ENCODE data around the gene TAS2R41.
"Not testable (repeated sequence)": the region's sequence is repeated elsewhere in the genome, so short reads cannot be mapped to it uniquely, and the experiment has no call there.

TAS2R41 gene

GRCh38 chr7:143463957-143464356 is 13.7 kb upstream of the TAS2R41 start:
- no peak for TF ChIP-seq GATA1 (IDR thresholded peaks at IDR 0.05; ENCODE audit: low read depth, low read length)
- TF ChIP-seq POLR2A (IDR thresholded peaks at IDR 0.05; ENCODE audit: low read length) = no peak
- no peak for DNase-seq

GRCh38 chr7:143467724-143468123 is 9.9 kb upstream of the TAS2R41 start:
- no peak for DNase-seq
- TF ChIP-seq POLR2A (IDR thresholded peaks at IDR 0.05; ENCODE audit: low read length) (no peak), GATA1 (IDR thresholded peaks at IDR 0.05; ENCODE audit: low read depth, low read length) (no peak)

DNA sequence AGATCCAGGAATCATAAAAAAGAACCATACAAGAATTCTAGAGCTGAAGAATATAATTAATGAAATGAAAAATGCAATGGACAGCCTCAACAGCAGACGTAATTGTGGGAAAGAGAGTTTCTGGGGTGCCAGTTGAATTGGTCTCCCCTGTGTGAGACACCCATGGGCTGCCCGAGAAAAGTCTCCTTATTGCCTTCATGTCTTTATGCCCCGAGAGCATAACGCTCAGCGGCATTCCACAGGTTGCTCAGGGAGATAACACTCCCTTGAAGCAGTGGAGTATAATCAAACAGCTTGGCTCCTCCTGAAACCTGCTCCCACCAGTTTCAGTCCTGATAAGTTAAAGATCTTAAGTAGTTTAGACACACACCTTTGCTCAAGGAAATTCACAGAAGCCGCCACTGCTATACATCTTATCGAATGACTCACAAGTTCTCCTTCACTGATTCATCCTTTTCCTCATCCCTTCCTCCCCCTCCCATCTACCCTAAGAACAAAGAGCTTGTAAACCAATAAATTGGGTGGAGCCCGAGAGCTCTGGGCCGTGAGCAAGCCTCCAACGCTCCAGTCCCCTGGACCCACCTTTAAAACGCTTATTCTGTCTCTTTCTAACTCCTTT is 5.5 kb upstream of the TAS2R41 start:
- DNase-seq = not testable (repeated sequence)

DNA sequence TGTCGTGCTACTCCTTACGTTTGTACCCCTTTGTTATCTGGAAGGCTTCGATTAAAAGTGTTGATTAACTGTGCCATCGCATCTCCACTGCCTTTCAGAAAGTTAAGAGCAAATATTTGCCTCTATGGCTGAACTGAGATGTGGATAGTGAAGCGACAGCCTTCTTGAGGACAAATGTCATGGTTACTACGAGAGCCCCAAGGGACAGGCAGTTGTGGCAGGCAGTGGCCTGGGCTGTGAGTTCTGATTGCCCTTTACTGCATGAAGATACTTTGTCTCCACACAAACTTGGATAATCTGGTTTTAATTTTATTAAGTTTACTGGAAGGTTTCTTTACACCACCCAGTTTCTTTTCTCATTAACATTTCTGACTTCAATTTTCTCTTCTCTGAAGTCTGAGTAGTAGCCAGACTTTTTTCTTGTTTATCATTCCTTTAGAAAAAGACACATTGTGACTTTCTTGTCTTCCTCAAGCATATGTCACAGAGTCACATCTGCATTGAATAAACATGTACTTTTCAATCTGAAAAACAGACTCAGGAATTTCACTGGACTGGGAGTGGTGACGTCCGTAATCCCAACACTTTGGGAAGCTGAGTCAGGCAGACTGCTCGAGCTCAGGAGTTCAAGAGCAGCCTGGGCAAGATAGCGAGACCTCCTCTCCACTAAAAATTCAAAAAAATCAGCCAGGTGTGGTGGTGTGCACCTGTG is 1.5 kb downstream of the TAS2R41 start:
- no peak for DNase-seq
- TF ChIP-seq POLR2A (IDR thresholded peaks at IDR 0.05; ENCODE audit: low read length) = no peak
- TF ChIP-seq GATA1 (IDR thresholded peaks at IDR 0.05; ENCODE audit: low read depth, low read length) = no peak

DNA sequence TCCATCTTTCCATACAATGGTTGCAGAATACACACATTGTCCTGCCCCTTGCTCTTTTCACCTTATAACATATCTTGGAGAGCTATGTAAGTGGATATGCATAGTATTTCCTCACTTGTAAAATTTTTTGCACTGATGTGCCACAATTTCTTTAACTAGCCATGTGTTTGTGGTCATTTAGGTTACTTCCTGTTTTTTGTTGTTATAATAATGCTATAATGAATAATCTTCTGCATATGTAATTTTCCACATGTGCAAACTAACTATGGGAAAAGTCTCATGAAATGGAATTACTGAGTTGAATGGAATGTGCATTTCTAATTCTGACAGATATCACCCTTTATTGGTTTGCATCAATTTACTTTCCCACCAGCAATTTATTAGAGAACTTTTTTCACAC is 2.8 kb downstream of the TAS2R41 start:
- TF ChIP-seq GATA1 (IDR thresholded peaks at IDR 0.05; ENCODE audit: low read depth, low read length) (no peak), POLR2A (IDR thresholded peaks at IDR 0.05; ENCODE audit: low read length) (no peak)
- DNase-seq = no peak

- DNase-seq = no peak
These were observed 6.4 kb downstream of the TAS2R41 start for GRCh38 chr7:143484119-143484518.

GRCh38 chr7:143485094-143485493 is 7.4 kb downstream of the TAS2R41 start:
- DNase-seq = no peak
- TF ChIP-seq GATA1 (IDR thresholded peaks at IDR 0.05; ENCODE audit: low read depth, low read length) (no peak), POLR2A (IDR thresholded peaks at IDR 0.05; ENCODE audit: low read length) (no peak)

More at GRCh38 chr7:143484119-143484518, 6.4 kb downstream of the TAS2R41 start:
- TF ChIP-seq POLR2A (IDR thresholded peaks at IDR 0.05; ENCODE audit: low read length) = no peak
- no peak for TF ChIP-seq GATA1 (IDR thresholded peaks at IDR 0.05; ENCODE audit: low read depth, low read length)

GRCh38 chr7:143485500-143485899 is 7.8 kb downstream of the TAS2R41 start:
- TF ChIP-seq GATA1 (IDR thresholded peaks at IDR 0.05; ENCODE audit: low read depth, low read length) (no peak), POLR2A (IDR thresholded peaks at IDR 0.05; ENCODE audit: low read length) (no peak)
- DNase-seq = no peak

DNA sequence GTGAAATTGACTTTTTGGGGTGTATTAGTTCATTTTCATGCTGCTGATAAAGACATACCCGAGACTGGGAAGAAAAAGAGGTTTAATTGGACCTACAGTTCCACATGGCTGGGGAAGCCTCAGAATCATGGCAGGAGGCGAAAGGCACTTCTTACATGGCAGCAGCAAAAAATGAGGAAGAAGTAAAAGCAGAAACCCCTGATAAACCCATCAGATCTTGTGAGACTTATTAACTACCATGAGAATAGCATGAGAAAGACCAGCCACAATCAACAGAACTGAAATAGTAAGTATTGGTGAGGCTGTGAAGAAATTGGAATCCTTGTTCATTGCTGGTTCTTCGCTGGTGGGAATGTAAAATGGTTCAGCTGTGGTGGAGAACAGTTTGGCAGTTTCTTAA is 8.6 kb downstream of the TAS2R41 start:
- not testable (repeated sequence) for DNase-seq

DNA sequence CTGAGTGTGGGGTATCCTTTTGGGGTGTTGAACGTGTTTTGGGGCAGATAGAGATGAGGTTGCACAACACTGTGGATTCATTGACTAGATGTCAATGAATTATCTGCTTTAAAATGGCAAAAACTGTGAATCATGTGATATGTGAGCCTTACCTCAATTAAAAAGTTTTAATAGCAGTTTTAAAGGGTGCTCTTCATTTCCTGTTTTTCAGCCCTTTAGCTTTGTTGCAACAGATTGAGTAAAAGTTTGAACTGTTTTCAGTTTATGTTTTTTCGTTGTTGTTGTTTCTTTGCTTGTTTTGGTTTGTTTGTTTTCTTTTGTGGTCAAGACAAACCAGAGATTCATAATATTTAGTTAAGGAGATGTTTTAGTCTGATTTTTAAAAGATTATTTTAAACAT is 9.4 kb downstream of the TAS2R41 start:
- TF ChIP-seq POLR2A (IDR thresholded peaks at IDR 0.05; ENCODE audit: low read length) = no peak
- TF ChIP-seq GATA1 (IDR thresholded peaks at IDR 0.05; ENCODE audit: low read depth, low read length) = no peak
- DNase-seq = no peak

DNA sequence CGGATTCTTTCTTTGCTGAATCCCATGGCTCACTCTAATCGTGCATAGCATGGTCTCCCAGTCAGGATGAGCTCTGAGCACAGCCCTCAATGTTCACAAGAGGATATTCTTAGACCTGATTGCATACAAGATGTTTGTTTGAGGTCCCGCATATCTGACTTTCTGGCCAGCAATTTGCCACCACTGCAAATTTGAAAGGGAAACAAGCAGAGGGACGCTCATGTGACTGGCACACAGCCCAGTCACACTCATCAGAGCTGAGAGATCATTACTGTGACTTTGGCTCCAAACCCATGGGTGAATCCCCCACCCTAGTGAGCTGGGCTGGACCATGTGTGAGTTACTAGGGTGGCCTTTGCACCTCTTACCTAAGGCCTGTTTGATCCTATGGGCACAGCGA is 9.9 kb downstream of the TAS2R41 start:
- no peak for TF ChIP-seq GATA1 (IDR thresholded peaks at IDR 0.05; ENCODE audit: low read depth, low read length)
- no peak for TF ChIP-seq POLR2A (IDR thresholded peaks at IDR 0.05; ENCODE audit: low read length)
- DNase-seq = no peak

DNA sequence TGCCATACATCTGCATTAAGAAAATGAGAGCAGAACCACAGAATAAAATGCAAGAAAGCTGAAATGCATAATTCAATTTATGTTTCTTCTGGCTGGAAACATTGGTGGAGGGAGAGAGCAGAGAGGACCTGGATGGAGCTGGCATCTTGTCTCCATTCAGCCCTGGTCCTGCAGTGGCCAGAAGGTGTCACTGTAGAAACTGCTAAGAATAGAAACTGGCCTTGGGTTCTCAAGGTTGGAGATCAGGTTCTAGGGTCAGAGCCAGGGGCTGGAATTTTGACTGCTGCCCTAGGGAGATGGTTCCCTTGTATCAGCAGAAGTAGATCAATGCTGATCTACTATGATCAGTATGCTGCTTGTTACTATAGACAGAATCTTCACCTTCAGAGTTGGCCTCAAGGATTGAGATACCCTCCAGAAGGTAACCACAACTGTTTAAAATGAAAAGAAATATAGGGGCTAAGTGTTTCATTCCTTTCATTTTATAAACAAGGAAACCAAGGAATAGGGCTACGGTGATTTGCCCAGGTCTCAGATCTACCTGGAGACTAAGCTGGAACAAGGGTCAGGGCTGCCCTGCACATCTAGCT is 13.1 kb downstream of the TAS2R41 start:
- DNase-seq = peak; percentile 4 to 15
- TF ChIP-seq POLR2A (IDR thresholded peaks at IDR 0.05; ENCODE audit: low read length) (no peak), GATA1 (IDR thresholded peaks at IDR 0.05; ENCODE audit: low read depth, low read length) (no peak)

DNA sequence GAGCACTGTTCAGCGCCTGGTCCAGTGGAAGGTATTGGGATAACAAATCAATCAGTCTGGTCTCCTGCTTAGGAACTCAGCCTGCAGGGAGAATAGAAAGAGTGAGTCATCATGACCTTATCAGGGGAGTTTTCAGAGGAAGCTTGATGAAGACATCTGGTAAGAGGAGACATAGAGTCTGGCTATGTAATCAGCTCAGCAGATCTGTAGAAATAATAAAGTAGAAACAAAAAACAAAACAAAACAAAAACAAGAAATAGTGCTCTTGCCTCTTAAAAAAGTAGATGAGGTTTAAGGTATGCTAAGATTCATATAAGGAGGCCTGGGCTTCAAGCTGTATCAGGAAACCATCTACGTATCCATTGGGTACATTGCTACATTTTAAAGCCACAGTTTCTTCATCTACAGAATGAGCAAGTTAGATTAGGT is 14.4 kb downstream of the TAS2R41 start:
- no peak for DNase-seq
- no peak for TF ChIP-seq POLR2A (IDR thresholded peaks at IDR 0.05; ENCODE audit: low read length)
- no peak for TF ChIP-seq GATA1 (IDR thresholded peaks at IDR 0.05; ENCODE audit: low read depth, low read length)

DNA sequence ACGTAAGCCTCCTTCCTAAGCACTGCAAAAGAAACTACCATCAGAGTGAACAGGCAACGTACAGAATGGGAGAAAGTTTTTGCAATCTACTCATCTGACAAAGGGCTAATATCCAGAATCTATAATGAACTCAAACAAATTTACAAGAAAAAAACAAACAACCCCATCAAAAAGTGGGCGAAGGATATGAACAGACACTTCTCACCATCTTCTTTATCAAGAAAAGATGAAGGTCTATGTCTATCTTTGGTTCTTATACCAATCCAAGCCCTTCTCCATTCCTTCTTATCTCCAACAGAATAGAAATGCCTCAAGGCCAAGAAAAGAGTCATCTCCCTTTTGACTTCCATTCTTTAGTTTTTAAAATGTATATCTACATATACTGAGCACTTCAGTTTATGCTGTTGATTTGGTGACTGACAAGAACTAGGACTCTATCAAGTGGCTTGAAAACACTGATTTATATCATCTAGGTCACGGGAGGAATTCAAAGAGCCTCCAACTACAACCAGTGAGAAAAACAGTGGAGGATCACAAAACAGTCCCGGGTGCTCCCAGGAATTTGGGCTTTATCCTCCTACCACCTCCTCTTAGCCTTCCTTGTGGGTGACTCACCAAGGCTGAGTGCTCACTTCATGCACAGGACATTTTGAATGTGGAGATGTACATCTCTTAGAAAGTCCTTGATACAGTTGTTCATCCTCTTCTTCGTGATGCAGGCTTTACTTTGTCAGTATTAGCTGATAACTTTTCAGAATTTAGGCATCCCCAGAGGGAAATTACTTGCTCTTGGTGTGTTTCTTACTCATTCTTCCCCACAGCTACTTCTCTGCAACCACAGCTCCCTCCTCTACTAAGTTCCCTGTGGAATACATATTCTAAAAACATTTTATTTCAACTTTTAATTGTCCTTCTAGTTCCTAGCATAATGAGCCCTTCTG is 15.4 kb downstream of the TAS2R41 start:
- no peak for TF ChIP-seq POLR2A (IDR thresholded peaks at IDR 0.05; ENCODE audit: low read length)
- DNase-seq = no peak

All from erythroblast (primary cell).